DOHH2 (cell line): Measurements from ENCODE around the gene ARID5A.

ENCODE experiments used
- H3F3A ChIP-seq: fragments of 200-600 bp; sonication (generic), shearing (Covaris generic); 2 replicates; pipeline ENCODE4 v1.6.0; 2016; ENCODE audit warnings: antibody characterized with exemption, mild to moderate bottlenecking; ENCODE audit not compliant: control insufficient read depth, insufficient read depth
- H3K27ac ChIP-seq: fragments of 200-600 bp; sonication (generic); 2 replicates; pipeline ENCODE4 v1.5.1; 2014; ENCODE audit warnings: low read depth, mild to moderate bottlenecking, low read length, moderate library complexity
- H3K27me3 ChIP-seq: fragments of 200-600 bp; sonication (generic); 2 replicates; pipeline ENCODE4 v1.6.1; 2014; ENCODE audit warnings: mild to moderate bottlenecking, low read length, mixed read lengths; ENCODE audit not compliant: control insufficient read depth
- H3K36me3 ChIP-seq: fragments of 200-600 bp; sonication (generic); 2 replicates; pipeline ENCODE4 v1.6.1; 2014; ENCODE audit warnings: mild to moderate bottlenecking, low read length, moderate library complexity, mixed read lengths; ENCODE audit not compliant: control insufficient read depth
- H3K4me1 ChIP-seq: fragments of 200-600 bp; sonication (generic); 2 replicates; pipeline ENCODE4 v1.6.1; 2014; ENCODE audit warnings: mild to moderate bottlenecking, low read length, mixed read lengths; ENCODE audit not compliant: control insufficient read depth
- H3K4me2 ChIP-seq: fragments of 200-600 bp; sonication (generic); 2 replicates; pipeline ENCODE4 v1.6.0; 2014; ENCODE audit warnings: mild to moderate bottlenecking, low read length, moderate library complexity
- H3K4me3 ChIP-seq: fragments of 200-600 bp; sonication (generic); 2 replicates; pipeline ENCODE4 v1.5.1; 2014; ENCODE audit warnings: mild to moderate bottlenecking, low read length, mixed read lengths
- H3K79me2 ChIP-seq: fragments of 200-600 bp; sonication (generic); 2 replicates; pipeline ENCODE4 v1.6.1; 2014; ENCODE audit warnings: mild to moderate bottlenecking, low read length, mixed read lengths; ENCODE audit not compliant: control insufficient read depth
- H3K9me2 ChIP-seq: fragments of 200-600 bp; sonication (generic); replicated peaks from 2 replicates; pipeline ENCODE4 v1.6.1; 2014; ENCODE audit warnings: mild to moderate bottlenecking, low read length, mixed read lengths; ENCODE audit not compliant: control insufficient read depth
- H3K9me3 ChIP-seq: fragments of 200-600 bp; sonication (generic); 2 replicates; pipeline ENCODE4 v1.6.1; 2014; ENCODE audit warnings: antibody characterized with exemption, low read length, mixed read lengths; ENCODE audit not compliant: control insufficient read depth, insufficient read depth
- H4K20me1 ChIP-seq: fragments of 200-600 bp; sonication (generic); 2 replicates; pipeline ENCODE4 v1.6.0; 2014; ENCODE audit warnings: low read depth, mild to moderate bottlenecking, antibody characterized with exemption, low read length, moderate library complexity; ENCODE audit not compliant: control insufficient read depth, insufficient read depth
- CTCF ChIP-seq: fragments of 200-600 bp; sonication (generic); IDR thresholded peaks from one replicate; pipeline ENCODE4 v1.5.1; 2014; ENCODE audit warnings: antibody characterized with exemption, mild to moderate bottlenecking, low read depth, low read length; ENCODE audit not compliant: poor library complexity, severe bottlenecking
- EZH2phosphoT487 ChIP-seq: fragments of 200-600 bp; sonication (generic); IDR thresholded peaks from 2 replicates; pipeline ENCODE4 v1.6.1; 2017; ENCODE audit warnings: borderline replicate concordance, mild to moderate bottlenecking, antibody characterized with exemption, low read length, moderate library complexity, mixed read lengths

ARID5A gene

GRCh38 chr2:96587843-96588242 is 51.3 kb downstream of the ARID5A start:
- peaks cover 19% of the 10 kb centered on the region for H3K36me3 ChIP-seq
- H3K79me2 ChIP-seq = no peaks in the 10 kb centered on the region
- H3K9me3 ChIP-seq = no peaks in the 10 kb centered on the region
- no peak overlapping the region for H3K4me3 ChIP-seq
- no peaks in the 10 kb centered on the region for H3F3A ChIP-seq
- no peaks in the 10 kb centered on the region for H3K9me2 ChIP-seq
- no peak overlapping the region for H3K4me2 ChIP-seq
- H3K27ac ChIP-seq = no peak overlapping the region
- H4K20me1 ChIP-seq = no peaks in the 10 kb centered on the region
- H3K4me1 ChIP-seq = no peaks in the 10 kb centered on the region
- H3K27me3 ChIP-seq = no peaks in the 10 kb centered on the region
- no peak for TF ChIP-seq CTCF
- TF ChIP-seq EZH2phosphoT487 = no peak

GRCh38 chr2:96591054-96591453 is 54.5 kb downstream of the ARID5A start:
- no peak overlapping the region for H3K4me3 ChIP-seq
- no peaks in the 10 kb centered on the region for H3K79me2 ChIP-seq
- H4K20me1 ChIP-seq = no peaks in the 10 kb centered on the region
- H3K27me3 ChIP-seq = no peaks in the 10 kb centered on the region
- TF ChIP-seq CTCF = no peak
- TF ChIP-seq EZH2phosphoT487 = no peak
- no peak overlapping the region for H3K27ac ChIP-seq
- H3K4me1 ChIP-seq = no peaks in the 10 kb centered on the region
- no peak overlapping the region for H3K4me2 ChIP-seq
- no peaks in the 10 kb centered on the region for H3K9me3 ChIP-seq
- H3K9me2 ChIP-seq = no peaks in the 10 kb centered on the region
- H3F3A ChIP-seq = no peaks in the 10 kb centered on the region
- peaks cover 46% of the 10 kb centered on the region for H3K36me3 ChIP-seq

GRCh38 chr2:96591494-96591893 is 54.9 kb downstream of the ARID5A start:
- H3K4me2 ChIP-seq = no peak overlapping the region
- no peak overlapping the region for H3K4me3 ChIP-seq
- H4K20me1 ChIP-seq = no peaks in the 10 kb centered on the region
- H3K27ac ChIP-seq = no peak overlapping the region
- H3K4me1 ChIP-seq = no peaks in the 10 kb centered on the region
- no peaks in the 10 kb centered on the region for H3K79me2 ChIP-seq
- no peaks in the 10 kb centered on the region for H3K9me3 ChIP-seq
- no peaks in the 10 kb centered on the region for H3K9me2 ChIP-seq
- peaks cover 50% of the 10 kb centered on the region for H3K36me3 ChIP-seq
- TF ChIP-seq EZH2phosphoT487 (no peak), CTCF (no peak)
- no peaks in the 10 kb centered on the region for H3K27me3 ChIP-seq
- H3F3A ChIP-seq = no peaks in the 10 kb centered on the region

- Histone ChIP-seq H3K9me2 (no peaks in the 10 kb centered on the region), H3K79me2 (no peaks in the 10 kb centered on the region), H3K4me2 (no peak overlapping the region), H4K20me1 (0 out of 2 replicates have a peak, but pooled peaks cover 3% of the 10 kb centered on the region), H3F3A (no peaks in the 10 kb centered on the region), H3K9me3 (no peaks in the 10 kb centered on the region), H3K27ac (no peak overlapping the region), H3K27me3 (no peaks in the 10 kb centered on the region), H3K36me3 (peaks cover 73% of the 10 kb centered on the region), H3K4me3 (no peak overlapping the region), H3K4me1 (no peaks in the 10 kb centered on the region)
- TF ChIP-seq EZH2phosphoT487 = no peak
- no peak for TF ChIP-seq CTCF
Measured at GRCh38 chr2:96594282-96594681, 57.7 kb downstream of the ARID5A start.
